M059J (cell line): ENCODE results near the gene ZNF282. TPM values are rescaled to one million over a fixed set of nuclear protein-coding genes. Genes with fewer than 3 reads are reported as not detected.
"Not testable (repeated sequence)": the region's sequence is repeated elsewhere in the genome, so short reads cannot be mapped to it uniquely, and the experiment has no call there.

Experiments
- DNase-seq: peaks from one replicate; pipeline ENCODE4 v3.0.0-alpha.2; 2012; ENCODE audit warnings: low read depth
- total RNA-seq: library from RNA; depleted of rRNA; stranded (reverse); fragments of >200 nt; shearing (Covaris generic); gene quantifications from 2 replicates; pipeline ENCODE4 v1.2.3, GENCODE V29; 2014; rRNA removed

The ZNF282 gene
- total RNA-seq, 1 experiment from 2014 or later = 21.4 TPM

DNA sequence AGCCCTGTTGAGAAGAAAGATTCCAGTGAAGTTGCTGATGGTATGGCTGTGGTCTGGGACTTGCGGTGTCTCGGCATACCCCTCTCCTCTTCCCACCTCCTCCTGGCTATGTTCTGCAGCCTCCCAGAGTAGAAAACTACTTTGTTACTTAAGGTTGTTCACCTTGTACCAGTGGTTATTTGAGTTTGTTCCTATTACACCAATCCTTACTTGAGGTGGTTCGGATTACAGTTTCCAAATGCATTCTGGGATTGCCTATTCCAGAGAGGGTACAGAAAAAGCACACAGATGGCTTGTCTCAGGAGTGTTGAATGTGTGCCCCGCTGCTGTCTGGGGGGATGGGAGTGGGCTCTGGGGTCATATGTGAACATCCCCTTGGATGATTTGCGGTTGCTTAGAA lies 59.8 kb downstream of the ZNF282 start:
- DNase-seq = no peak

DNA sequence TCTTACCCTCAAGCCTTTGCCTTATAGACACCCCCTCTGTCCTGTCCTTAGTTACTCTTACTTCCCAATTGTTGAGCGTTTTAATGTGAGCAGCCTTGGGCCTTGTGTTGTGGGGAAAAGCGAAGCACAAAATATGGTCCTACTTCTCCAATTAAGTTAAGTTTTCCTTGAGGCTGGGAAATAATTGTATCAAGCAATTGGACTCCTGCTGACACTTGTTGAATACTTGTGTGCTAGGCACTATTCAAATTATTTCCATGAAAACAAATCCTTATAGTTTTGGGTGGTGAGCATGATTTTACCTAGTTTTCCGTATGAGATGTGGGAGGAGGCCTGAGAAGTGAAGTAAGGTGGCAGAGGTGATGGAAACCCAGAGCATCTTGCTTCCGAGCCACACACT lies 61.2 kb downstream of the ZNF282 start:
- DNase-seq = no peak

DNA sequence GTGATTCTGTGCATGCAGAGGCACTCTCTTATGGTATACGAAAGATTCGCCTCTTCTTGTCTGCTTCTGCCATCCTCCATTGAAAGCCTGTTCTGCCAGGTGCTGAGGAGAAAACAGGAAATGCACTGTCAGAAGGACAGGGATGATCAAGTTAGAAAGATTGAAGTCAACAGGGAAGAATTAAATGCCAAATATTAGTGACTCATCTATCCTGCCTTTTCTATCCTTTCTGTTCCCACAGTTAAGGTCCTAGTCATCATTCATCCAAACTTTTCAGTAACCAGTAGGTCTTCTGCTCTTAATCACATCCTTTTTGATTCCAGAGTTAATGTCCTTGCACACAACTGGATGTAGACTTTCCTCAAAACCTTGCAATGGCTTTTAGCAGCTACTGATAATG lies 61.8 kb downstream of the ZNF282 start:
- DNase-seq = peak; percentile 48

DNA sequence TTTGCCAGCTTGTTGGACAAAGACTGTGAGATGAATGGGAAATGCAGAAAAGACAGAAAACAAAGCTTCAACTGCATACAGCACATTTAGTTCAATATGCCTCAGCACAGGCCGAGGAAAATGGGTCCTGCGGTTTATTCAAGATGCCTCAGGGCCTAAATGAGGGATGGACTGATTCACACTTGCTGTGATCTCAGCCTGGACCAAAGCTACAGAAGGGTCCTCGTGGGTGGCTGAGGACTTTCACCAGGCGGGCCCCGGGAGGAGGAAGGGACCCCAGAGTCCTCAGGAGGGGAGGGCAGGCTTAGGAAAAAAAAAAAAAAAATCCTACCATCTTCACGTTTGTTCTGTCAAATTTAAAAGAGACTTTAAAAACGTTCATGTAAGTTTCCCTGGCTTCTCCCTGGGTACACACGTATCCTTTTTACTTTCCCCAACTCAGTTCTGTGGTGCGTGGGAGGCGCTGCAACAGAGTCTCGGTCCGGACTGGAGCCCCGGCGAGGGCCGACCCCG lies 66.0 kb downstream of the ZNF282 start:
- peak; percentile 90 for DNase-seq

DNA sequence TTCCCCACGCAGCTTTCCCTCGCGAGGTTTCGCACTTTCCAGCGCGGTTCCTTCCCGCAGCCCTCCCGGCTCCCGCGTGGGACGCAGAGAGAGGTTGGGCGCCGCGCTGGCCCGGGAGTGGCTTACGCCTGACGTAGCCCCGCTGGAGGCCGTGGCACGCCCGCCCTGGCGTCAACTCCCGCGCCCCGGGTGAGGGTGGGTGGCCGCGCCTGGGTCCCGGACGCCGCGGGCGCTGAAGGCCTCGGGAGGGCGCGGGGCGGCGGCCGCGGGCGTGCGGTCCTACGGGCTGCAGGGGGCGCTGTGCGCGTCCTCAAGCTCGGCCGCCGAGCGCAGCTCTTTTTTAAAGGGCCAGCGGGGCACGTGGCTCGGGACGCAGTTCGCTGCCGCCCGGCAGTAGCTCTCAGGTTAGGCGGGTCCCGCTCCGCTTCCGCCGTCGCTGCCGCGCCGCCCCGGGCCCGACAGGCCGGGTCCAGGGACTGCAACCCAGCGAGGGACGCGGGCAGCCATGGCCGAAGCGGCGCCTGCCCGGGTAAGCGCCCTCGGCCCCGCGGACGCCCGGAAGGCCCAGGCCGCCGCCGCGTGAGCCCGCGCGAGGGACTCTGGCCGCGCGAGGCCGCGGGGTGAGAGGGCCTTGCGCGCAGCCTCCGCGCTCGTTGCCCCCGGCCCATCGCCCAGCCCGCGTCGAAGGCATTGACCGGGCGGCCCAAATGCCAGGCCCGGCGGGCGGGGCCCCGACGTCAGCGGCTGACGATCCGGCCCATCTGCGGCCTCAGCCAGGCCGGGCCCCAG lies 66.7 kb downstream of the ZNF282 start, which contains the start of gene ZNF783:
ZNF783 (plus strand) TSS at position 368 of the 789 bp plus-strand sequence; CDS start at position 506, 138 bp downstream.
- peak; percentile 83 for DNase-seq

DNA sequence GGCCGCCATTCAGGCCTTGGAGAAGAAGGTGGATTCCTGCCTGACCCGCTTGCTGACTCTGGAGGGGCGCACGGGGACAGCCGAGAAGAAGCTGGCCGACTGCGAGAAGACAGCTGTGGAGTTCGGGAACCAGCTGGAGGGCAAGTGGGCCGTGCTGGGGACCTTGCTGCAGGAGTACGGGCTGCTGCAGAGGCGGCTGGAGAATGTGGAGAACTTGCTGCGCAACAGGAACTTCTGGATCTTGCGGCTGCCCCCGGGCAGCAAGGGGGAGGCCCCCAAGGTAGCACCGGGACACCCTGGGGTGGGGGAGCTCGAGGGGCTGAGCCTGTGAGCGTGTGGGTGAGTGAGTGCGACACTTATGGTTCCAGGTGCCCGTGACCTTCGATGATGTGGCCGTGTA lies 71.1 kb downstream of the ZNF282 start:
- no peak for DNase-seq

DNA sequence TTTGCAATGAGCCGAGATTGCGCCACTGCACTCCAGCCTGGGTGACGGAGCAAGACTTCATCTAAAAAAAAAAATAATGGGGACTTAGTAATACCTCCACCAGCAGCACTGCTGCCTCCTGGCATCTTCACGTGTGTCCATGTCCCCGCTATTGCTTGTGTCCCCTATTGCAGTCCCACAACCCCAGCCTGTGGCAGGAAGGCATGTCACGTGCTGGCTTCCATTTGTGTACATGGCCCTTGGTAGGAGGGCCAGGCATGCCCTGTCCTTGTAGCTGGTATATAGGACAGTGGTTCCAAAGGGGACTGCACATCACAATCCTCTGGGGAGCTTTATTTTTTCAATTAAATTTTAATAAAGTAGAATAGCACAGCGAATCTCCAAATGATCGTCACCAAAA lies 72.4 kb downstream of the ZNF282 start:
- no peak for DNase-seq

DNA sequence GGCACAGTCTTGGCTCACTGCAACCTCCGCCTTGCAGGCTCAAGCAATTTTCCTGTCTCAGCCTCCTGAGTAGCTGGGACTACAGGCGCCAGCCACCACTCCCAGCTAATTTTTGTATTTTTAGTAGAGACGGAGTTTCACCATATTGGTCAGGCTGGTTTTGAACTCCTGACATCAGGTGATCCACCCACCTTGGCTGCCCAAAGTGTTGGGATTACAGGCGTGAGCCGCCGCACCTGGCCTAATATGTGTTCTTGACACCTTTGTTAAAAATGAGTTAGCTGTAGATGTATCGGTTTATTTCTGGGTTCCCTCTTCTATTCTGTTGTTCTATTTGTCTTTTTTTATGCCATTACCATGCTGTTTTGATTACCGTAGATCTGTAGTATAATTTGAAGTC lies 79.1 kb downstream of the ZNF282 start:
- DNase-seq = not testable (repeated sequence)

Other genes starting within 250 kb of the ZNF282 start
- gene PDIA4, start 167.0 kb upstream of the ZNF282 start, total RNA-seq = 307 and 409 TPM in 2 replicates
- gene ZNF786, start 104.8 kb upstream of the ZNF282 start, total RNA-seq = 3.3 and 3.9 TPM in 2 replicates
- 1.1 and 3.1 TPM in 2 replicates for gene ZNF425, start 69.2 kb upstream of the ZNF282 start, total RNA-seq
- 16.0 and 20.9 TPM in 2 replicates for gene ZNF398, start 48.1 kb upstream of the ZNF282 start, total RNA-seq
- gene ZNF212, start 44.1 kb downstream of the ZNF282 start, total RNA-seq = 7.5 and 9.6 TPM in 2 replicates
- 3.1 and 6.9 TPM in 2 replicates for gene ZNF783, start 66.7 kb downstream of the ZNF282 start, total RNA-seq